ENCODE data around the gene VPS11.

The VPS11 gene

DNA sequence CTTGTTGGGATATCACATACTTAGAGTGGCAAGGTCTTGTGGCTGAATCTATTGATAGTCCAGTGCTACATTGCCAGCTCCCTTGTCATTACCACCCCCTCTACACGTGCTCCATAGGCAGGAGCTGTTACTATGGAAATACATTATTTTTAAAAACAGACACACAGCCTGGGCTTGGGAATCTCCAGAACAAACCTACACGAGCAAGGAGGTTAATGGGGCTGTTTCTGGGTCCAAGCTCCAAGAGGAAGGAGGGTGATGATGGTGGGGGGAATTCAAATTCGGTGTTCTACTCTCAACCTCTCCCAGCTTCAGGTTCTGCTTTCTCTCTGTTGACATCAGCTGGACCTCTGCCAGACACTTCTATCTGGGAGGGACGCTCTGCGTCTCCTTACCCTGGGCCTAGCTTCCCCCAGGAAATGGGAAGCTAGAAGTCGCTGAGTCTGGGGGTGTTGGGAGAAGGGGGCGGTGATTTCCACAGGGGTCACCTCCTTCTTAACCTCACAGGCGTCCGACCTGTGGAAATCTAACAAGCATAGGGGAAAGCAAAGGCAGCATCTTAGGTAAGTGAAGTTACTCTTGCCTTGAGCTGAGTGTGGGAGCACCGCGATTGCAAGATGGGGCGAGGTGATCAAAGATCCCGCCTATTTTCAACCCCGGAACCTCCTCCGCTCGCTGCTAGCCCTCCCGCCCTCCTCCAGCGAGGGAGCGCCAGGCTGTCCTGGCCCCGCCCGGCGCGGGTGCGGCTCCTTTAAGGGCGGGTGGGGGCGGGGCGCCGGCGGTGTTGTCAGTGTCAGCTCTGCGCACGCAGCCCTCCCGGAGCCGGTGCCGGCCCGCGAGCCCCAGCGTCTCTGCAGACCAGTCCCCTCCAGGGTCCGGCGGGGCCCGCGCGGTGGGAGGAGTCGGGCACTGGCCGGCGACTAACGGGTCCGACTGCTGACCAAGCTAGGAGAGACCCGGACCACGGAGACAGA is 39.2 kb downstream of the VPS11 start, which contains the start of gene C2CD2L:
TSS of gene C2CD2L (plus strand) at position 781 of the 974 bp plus-strand sequence. CDS start 398 bp downstream, outside the sequence.
- peak; percentile 90 to 92 for DNase-seq

DNA sequence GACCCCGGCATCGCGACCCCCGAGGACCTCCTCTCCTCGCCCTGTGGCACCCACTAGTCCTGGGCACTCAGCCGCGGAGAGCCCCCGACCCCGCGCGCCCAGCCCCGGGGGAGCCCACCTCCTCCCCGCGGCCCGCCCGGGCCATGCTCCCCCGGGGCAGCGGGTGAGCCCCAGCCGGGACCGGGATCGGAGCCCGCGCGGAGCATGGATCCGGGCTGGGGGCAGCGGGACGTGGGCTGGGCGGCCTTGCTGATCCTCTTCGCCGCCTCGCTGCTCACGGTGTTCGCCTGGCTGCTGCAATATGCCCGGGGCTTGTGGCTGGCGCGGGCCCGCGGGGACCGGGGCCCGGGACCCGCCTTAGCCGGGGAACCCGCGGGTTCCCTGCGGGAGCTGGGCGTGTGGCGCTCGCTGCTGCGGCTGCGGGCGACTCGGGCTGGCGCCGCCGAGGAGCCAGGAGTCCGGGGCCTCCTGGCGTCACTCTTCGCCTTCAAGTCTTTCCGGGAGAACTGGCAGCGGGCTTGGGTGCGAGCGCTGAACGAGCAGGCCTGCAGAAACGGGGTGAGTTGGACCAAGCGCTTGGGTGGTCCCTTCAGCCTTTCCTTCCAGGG is 40.0 kb downstream of the VPS11 start:
- no peak for DNase-seq

GRCh38 chr11:119108146-119108856 is 40.7 kb downstream of the VPS11 start:
- peak; percentile 36 to 37 for DNase-seq

DNA sequence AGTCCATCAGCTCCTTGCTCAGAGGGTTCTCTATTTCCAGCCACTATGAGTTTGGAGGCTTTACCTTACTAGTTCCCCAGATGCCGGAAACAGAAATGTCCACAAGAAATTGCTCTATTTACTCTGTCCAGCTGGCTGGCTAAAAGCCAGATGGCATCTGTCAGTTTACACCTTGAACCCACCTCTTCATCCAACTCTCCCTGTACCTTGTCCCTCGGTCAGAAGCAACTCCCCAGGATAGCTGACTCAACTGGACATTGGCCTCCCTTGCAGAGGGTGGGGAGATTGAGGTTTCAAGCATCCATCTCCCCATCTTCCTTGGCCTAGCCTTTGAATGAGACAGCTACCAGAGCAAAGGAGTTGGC is 41.2 kb downstream of the VPS11 start:
- no peak for DNase-seq

DNA sequence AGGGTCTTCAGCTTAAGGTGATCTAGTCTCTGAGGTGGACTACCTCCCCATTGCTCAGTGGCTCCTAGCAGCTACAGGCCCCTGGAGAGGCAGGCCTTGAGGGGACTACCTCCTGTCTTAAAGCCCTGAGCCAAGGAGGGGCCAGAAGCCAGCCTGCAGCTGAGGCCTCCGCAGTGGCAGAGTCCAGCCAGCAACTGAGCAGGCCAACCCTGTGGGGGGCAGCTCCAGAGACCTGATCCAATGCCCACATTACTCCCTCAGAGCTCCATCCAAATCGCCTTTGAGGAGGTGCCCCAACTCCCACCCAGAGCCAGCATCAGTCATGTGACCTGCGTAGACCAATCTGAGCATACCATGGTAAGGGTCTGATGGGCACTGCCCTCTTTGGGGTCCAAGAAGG is 42.2 kb downstream of the VPS11 start:
- no peak for DNase-seq

DNA sequence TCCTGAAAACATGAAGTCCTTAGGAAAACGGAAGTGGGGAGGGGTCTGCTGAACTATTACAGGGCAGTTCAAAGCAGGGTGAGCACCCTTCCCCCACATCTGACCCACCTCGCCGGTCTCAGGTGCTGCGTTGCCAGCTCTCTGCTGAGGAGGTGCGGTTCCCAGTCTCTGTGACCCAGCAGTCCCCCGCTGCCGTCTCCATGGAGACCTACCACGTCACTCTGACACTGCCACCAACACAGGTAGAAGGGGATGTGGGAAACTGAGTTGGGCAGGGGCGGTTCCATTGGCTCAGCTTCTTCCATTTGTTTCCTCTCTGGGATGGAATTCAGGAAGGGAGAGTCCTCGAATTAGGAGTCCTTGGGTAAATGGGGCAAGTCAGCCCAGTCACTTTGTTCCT is 42.8 kb downstream of the VPS11 start:
- DNase-seq = no peak

DNA sequence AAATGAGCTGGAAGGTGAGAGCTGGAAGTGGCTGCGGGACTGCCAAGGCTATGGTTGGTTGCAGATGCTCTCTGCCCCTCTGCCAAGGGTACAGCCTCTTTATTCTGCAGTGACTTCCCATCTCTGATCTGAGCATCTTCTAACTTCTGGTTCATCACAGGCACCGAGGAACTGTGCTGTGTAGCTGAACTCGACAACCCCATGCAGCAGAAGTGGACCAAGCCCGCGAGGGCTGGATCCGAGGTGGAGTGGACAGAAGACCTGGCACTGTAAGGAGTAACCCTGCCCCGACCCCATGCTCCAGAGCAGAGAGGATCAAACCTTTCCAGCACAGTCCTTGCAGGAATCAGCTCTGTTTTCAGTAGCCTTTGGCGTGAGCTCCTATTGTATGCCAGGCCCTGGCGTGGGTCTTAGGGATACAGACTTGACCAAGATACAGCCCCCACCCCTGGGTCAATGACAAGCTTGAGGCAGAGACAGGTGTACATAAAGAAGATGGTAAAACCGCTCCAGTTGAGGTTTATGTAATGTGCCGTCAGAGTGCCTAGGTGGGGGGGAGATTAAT is 43.8 kb downstream of the VPS11 start:
- no peak for DNase-seq

DNA sequence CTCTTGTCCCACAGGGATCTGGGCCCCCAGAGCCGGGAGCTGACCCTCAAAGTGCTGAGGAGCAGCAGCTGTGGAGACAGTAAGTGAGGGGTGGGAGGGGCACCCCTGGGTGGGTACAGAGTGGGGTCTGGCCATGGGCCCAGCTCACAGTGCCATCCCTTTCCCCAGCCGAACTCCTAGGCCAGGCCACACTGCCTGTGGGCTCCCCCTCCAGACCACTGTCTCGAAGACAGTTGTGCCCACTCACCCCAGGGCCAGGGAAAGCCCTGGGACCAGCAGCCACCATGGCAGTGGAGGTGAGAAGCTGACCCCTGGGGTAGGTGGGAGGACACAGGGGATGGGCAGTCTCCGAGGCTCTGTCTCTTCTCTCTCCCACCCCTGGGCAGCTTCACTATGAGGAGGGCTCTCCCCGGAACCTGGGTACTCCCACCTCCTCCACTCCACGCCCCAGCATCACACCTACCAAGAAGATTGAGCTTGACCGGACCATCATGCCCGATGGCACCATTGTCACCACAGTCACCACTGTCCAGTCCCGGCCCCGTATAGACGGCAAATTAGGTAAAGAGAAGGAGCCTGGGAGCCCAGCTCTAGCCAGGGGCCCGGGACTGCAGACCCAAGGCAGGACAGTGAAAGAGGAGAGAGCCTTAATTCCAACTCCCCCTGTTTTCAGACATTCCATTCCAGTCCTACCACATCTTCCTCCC is 44.8 kb downstream of the VPS11 start:
- no peak for DNase-seq

GRCh38 chr11:119113716-119114115 is 46.1 kb downstream of the VPS11 start:
- DNase-seq = no peak

GRCh38 chr11:119114351-119114750 is 46.7 kb downstream of the VPS11 start:
- DNase-seq = no peak

DNA sequence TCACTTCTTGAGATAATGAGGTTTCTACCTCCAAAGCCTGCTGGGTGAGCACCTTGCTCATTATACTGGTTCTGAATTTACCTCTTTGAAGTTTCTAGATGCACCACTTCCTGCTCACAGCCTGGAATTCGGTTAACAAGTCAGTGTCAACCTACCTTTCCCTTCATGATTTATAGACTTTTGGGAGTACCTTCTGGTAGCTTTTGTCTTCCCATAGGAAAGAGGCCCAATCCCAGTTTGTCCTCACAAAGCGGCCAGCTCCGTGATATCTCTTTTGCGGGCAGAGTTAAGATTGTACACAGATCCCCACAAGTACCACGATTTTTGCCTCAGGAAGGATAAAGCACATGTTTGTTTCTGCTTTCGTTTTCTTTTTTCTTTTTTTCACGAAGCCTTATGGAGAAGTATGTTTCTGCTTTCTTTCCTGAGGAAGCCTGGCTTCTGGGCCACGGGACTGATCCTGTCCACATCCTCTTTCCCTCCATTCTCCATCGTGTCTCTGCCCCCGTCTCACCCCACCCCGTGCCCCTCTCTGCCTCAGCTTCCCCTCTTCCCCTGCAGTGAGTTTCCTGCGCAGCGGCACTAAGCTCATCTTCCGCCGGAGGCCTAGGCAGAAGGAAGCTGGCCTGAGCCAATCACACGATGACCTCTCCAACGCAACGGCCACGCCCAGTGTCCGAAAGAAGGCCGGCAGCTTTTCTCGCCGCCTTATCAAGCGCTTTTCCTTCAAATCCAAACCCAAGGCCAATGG is 48.0 kb downstream of the VPS11 start:
- DNase-seq = peak; percentile 49 to 52

GRCh38 chr11:119116235-119116594 is 48.6 kb downstream of the VPS11 start:
- no peak for DNase-seq

DNA sequence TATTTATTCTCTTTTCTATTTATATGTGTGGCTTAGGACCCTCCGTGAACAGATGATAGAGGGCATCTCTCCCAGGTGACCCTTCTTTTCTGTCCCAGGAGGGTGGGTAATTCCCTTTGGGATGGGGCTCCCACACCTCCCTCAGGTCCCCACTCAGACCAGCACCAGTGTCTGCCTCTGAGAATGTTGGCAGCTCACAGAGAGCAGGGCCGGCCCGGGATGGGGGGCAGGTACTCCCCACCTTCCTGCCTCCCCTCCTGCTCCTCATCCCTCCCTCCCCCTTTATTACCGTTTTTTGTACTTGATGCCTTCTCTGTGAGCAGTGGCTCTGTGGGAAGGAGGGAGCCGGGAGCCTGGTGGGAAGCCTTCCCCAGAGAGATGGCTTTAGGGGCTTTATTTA is 49.0 kb downstream of the VPS11 start:
- no peak for DNase-seq

GRCh38 chr11:119117004-119117706 is 49.5 kb downstream of the VPS11 start:
- DNase-seq = no peak

DNA sequence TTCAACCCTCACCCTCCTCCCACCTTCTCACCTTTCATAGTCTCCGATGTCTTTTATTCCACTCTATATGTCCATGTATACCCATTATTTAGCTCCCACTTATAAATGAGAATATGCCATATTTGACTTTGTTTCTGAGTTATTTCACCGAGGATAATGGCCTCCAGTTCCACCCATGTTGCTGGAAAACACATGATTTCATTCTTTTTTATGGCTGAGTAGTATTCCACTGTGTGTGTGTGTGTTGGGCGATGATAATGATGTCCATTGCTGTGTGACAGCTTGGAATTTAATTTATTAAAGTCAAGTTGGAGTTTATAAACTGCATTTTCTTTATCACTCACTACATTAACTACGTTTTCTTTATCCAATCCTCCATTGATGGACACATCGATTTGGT is 50.6 kb downstream of the VPS11 start:
- no peak for DNase-seq

DNA sequence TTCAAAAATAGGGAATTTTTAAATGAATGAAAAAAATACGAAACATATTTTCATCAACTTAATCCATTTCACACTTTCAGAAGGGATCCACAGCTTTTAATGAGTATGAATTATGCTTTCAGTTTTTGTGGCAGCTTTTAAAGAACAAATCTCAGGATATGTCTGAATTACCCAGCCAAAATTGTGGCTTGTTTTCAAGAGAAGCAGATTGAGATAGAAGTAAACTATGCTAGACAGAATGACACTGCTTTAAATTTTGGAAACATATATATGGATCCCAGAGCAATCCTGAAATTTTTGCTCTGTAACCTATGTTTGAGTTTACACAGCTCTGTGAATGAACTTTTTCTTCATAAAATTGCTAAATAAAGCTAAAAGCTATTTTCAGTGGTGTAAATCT is 51.3 kb downstream of the VPS11 start:
- DNase-seq = no peak

GRCh38 chr11:119120639-119121007 is 53.0 kb downstream of the VPS11 start:
- no peak for DNase-seq

GRCh38 chr11:119121008-119121810 is 53.6 kb downstream of the VPS11 start, which contains the start of gene HINFP:
Gene HINFP (plus strand): TSS chr11:119121580. CDS start chr11:119126945, 5,365 bp downstream.
- peak; percentile 100 for DNase-seq

DNA sequence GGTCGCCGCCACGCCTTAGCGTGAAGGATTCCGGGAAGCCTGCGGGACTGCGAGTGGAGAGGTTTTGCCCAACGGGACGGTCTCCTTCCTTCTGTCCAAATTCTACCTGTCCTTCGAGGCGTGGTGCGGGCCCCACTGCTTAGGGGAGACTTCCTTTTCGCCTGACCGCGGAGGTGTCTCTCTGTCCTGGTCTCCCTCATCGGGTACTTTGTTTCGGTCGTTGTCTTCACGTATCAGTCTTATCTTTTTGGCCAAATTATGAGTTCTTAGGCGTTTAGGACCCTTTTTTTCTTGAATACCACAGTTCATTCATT is 54.1 kb downstream of the VPS11 start:
- DNase-seq = no peak

DNA sequence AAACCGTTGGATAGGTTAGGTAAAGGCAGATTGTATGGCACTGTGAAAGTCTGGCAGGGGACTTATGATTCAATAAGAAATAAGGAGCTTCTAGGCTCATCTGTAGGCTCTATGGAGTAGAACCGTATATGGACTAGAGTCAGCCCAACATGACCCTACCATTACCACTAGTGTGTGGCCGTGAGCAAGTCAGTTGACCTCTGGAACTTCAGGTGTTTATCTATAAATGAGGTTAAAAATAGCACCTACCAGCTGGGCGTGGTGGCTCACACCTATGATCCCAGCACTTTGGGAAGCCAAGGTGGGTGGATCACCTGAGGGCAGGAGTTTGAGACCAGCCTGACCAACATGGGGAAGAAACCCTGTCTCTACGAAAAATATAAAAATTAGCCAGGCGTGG is 58.2 kb downstream of the VPS11 start:
- DNase-seq = no peak

Measured in CD4-positive, alpha-beta T cell treated with Interleukin-4 for 1 hour (primary cell).